Eye (tissue), 1 donor: ENCODE data around the gene CPEB4.

Source experiments
- DNase-seq: peaks from one replicate; pipeline ENCODE4 v3.0.0-alpha.2; 2015

The CPEB4 gene

DNA sequence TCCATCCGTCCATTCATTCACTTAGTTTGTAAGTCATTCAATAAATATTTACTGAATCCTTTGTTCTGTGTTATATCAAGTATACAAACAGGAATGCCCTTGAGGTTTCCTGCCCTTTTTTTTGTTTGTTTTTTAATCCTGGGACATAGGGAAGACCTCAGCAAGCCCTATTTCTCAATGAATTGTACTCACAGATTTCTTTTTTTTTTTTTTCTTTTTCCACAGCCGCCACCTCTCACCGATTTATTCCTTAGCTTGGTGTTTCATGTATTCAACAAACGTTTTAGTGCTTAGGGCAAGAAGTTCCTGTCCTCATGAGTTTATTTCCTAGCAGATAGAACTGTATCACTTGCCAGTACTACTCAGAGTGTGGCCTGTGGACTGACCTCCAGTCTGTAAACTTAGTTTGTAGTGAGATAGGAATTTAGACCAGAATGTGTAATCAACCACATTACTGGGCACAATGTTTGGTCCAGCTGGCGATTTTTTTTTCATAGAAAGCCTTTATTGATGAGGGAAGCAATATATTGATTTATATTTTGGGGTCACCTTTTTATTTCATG is 65.5 kb downstream of the CPEB4 start:
- DNase-seq: no peak

DNA sequence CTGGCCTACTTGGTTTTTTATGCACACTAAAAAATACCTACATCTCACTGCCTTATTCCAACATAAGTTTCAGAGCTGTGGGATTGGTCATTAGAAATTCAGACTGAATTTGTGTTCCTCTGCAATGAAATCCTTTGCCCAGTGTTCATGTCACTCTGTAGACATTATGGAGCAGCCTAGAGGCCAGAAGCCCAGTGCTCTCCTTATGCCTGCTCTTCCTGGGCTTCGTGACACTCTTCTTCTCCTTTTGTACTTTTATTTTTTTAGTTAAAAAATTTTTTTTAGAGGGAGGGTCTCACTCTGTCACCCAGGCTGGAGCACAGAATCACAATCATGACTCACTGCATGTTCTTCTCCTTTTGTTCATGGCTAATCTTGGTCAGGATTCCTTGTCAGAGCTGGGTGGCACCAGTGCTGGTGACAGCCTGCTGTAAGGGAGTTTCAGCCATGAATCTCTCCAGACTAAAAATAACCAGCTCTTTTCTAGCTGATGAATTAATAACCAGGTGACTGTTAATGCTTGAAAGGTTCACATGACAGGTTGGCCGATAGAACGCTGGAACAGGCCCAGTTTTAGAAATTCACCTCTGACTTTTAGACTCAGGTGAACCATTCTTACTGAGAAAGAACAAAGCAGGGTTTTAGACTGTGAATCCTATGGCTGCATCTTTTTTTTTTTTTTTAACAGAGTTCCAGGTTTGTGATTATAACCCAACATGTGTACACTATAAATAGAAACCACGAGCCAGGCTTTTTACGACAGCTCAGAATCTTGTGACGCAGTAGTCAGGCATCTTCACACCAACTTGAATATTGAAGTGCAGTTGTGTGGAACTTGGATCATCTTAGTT is 66.7 kb downstream of the CPEB4 start:
- no peak for DNase-seq

DNA sequence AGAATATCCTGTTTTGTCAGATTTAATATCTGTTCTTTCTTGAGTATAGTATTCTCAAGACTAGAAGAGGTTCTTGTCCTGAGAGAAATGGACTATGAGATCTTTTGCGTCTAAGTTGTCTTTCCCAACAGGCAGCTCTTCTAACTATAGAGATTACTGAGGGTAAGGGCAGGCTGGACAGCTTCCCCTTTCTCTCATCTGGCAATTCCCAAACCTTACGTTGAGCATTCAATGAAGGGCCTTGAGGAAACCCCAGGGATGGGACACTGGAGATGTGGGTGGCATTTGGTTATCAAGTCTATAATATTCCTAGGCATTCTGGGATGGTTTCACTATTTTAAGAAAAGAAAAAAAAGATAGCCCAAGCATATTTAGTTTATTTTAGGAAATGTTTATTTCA is 72.8 kb downstream of the CPEB4 start:
- no peak for DNase-seq

DNA sequence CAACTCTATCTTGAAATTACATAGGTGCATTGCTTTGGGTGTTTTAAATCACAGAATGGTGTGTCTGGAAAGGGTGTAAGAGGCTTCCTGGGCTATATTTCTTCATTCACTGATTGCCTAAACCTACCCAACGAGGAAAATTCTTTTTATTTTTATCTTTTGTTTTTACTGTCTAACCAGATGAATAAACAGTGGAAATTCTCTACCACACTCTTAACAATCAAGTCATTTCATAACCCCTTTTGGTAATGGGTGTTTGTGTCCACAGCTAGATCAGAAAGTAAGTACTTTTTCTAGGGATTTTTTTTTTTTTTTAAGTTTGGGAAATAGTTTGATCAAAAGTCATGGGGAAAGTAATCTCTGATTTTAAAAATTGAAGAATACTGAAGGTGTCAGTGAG is 73.3 kb downstream of the CPEB4 start:
- no peak for DNase-seq

DNA sequence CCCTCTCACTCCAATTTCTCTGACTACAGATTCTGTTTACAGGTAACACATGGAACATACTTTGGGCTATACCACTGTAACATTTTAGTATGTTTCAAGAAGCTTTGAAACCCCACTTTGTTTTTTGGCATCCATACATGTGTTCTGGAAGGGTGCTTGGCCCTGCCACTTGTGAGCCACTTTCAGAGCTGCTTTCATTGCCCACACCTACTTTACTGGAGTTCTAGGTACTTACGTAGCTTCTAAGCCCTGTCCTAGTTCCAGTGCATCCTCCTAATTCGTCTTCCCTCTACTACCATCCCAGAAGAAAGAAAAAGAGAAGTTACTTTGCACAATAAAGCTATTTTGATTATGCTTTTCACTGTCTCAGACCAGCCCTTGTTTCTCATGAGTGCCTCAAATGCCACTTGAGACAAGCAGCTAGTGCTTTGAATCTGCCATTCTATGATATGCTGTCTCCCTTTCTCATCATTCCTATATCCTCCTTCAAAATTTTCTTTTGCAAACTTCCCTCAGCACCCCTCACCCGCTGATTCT is 74.4 kb downstream of the CPEB4 start:
- no peak for DNase-seq

DNA sequence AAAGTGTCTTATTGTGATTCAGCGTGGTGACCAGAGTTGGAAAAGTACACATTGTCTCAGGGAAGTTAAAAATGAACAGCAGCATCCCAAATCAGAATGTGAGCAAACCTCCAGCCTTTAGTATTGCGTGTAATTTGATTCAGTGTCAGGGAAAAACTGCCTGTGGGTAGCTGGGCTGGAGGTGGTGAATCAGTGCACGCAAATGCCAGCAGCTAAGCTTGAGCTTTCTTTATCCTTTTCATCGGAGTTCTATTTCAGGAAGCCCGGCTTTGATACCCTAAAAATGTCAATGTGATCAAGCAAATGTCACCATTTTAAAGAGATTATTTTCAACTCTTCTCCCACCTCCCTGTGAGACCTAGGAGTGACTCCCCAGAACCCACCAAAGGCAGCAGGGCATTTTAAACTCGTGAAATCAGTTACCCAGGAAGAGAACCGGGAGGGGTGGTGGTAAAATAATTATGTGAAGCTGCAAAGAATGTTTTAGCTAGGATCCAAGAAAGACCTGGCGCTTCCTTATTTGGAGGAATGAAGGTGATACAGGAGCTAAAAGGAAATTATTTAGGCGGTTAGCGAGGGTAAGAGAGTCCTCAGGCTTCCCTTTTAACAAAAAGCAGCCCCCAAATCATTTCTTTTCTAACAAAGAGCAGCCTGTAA is 75.2 kb downstream of the CPEB4 start:
- DNase-seq: no peak

DNA sequence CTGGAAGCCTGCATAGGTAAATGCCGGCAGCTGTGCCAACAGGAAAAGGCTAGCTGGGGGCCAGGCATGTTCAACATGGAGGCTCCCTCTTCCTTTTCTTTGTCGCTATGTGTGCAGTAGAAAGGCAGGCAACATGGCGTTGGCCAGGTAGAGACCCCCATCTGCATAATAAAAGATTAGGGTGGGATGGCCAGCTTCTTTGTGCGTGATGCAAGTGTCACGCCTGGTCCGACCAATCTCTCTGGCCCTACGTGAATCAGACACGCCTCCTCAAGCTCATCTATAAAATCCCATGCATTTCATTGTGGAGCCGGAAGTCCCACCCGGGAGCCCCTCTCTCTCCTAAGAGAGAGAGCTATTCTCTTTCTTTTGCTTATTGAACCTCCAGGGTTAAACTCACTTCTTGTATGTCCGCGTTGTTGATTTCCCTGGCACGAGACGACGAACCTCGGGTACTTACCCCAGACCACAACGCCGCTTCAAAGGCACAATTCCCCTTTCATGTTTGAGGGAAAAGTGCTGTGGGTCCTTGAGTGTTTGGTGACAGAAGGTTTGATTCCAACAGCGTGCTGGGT is 75.8 kb downstream of the CPEB4 start:
- DNase-seq: no peak

DNA sequence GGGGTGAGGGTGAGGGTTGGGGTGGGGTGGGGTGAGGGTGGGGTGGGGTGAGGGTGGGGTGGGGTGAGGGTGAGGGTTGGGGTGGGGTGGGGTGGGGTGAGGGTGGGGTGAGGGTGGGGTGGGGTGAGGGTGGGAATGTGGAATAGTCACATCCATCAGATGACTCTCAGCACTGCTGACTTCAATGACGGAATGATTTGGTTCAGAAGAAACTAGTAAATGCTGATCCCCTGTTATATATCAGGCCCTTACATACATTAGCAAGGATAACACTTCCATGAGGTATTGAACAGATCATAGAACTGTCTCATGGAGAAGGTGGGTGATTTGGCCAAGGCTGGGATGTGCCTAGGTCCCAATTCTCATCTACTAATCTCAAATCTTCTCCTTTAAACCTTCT is 76.4 kb downstream of the CPEB4 start:
- DNase-seq: no peak

DNA sequence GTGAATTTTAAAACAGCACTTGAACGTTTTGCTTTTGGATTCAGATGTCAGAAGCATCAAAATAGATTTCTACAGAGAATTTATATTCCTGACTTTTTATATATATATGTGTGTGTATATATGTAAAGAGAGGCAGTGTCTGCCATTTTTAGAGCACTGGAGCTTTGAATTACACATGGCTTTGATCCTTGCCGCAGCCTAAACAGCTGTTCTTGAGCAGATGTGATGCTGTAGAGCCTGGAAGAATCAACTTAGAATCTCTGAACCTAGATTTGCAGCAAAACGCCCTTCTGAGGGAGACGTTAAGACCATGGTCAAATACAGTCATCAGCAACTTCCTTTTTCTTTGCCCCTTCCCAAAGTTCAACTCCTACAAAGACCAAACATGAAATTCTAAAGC is 79.1 kb downstream of the CPEB4 start:
- no peak for DNase-seq

DNA sequence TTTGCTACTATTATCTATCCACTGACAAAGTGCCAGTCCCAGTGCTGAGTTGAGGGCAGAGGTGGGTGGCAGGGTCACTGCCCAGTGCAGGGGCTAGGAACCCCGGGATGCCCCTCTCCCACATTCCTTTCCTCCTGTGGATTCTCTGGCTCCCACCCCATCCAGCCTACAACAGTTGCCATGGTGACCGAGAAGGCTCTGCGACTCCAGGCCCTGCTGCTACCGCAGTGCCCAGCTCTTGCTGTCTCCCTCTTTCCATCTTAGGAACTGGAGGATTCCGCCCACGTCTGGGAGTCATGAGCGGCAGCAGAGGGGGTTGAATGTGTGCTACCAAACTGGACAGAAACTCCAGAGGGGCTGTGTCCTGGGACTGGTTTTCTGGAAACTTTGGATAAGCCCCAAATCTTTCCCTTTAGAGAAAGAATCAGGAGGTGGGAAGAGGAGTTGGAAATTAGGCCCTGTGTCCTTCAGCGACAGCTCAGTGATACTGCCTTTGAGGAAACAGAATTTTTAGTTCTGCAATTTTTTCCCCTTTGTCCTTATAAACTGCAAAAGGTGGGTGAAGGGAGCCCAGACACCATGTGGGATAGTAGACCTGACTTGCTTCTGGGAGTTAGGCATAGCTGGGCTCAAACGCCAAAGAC is 80.1 kb downstream of the CPEB4 start:
- DNase-seq: peak; percentile 70

DNA sequence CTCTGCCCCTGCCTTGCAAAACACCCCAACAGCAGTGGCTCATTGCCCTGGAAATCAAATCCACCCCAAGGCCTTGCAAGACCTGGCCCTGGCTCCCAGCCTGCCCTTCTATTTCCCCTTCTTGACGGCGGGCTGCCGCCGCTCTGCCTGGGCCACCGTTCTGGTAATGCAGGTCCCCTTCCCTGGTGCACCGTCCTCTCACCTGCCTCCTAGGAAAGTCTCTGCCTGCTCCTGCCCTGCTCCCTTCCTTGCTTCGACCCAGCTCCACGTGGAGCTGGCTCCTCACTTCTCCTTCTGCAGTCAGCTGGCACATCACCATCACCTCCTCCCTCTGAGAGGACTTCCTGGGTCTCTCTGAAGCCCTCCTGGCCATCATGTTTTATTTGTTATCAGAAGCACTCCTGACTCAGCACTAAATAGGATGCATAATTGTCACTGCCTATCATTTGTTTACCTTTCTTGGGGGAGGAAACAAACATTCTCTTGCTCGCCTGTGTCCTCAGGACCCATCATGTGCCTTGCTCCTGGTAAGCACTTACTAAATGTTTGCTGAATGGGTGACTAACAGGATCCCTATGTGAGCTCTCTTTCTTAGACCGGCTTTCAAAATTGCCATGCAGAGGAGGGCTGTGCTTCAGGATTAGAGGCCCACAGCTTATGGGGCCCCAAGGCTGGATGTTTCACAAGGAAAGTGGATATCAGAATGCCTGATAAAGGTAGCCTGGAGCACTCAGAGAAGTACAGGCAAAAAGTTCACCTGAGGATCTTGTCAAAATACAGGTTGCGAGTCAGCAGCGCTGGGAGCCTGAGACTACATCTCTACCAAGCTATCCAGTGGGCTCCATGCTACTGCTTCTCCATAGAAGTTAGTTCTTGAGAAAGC is 81.3 kb downstream of the CPEB4 start:
- DNase-seq: peak; percentile 30

DNA sequence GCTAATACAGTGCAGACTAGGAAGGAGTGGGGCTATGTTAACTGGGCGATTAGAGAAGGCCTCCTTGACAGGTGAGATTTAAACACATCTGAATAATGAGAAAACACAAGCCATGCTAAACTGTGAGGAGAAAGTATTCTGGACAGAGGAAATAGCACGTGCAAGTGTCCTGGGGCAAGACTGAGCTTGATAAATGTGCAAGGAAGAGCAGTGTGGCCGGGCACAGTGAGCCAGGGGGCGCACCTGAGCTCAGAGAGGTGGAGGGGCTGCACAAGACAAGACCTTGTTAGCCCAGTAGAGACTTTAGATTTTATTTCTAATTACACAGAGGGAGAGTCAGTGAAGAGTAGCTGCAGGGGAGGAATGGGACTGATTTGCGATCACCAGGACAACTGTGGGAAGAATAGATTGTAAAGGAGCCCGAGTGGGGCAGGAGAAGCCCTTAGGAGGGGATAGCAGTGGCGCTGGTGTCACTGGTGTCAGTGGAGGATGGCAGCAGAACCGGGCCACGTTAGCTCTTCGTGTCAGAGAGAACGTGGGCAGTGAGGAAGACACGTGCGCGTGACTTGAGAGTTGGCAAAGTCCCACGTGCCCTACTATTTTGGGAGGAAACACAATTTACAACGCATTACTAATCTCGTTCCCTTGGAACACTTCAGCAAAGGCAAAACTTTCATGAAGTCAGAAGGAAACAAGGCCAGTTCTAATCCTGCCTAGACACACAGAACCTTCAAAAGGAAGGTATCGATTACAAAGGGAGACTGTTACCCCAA is 82.9 kb downstream of the CPEB4 start:
- DNase-seq: no peak

DNA sequence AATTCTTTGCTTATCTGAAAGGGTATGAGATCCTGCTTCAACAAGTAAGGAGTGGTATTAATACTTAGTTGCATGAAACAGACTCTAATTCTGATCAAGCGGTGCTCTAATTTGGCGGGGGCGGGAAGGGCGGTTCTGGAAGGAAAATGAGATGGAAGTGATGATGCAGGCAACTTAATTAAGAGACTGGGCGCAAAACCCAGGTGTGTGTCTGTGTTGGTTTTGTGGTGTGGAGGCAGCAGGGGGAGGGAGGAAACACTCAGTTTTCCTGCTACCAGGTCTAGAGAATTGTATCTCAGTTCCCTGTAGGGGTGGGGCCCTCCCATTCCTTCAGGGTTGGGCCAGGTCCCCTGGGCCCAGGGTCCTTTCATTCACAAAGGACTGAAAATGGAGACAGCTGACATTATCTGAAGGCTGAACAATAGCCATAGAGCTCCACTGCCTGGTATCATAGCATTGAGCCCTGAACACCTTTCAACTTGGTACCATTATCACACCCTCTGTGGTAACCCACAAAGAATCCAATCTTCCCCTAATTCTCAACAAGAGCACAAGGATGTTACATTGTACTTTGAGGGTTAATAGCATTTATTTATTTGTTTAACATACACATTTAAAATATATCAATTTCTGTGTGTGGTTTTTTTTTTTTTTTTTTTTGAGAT is 83.7 kb downstream of the CPEB4 start:
- no peak for DNase-seq

DNA sequence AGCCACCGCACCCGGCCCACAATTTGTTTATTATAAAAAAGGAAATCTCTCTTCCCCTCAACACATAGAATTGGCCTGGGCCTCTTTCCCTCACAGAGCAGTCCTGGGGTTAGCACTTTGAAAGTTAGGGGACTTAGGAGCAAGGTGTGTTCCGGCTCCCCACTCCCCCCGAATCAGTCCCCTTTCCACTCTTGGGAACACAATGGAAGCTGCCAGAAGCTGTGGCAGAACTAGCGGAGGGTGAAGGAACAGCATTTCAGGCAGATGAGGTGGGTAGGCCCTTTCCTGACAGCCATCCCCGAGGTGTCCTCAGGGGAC is 84.4 kb downstream of the CPEB4 start:
- no peak for DNase-seq

DNA sequence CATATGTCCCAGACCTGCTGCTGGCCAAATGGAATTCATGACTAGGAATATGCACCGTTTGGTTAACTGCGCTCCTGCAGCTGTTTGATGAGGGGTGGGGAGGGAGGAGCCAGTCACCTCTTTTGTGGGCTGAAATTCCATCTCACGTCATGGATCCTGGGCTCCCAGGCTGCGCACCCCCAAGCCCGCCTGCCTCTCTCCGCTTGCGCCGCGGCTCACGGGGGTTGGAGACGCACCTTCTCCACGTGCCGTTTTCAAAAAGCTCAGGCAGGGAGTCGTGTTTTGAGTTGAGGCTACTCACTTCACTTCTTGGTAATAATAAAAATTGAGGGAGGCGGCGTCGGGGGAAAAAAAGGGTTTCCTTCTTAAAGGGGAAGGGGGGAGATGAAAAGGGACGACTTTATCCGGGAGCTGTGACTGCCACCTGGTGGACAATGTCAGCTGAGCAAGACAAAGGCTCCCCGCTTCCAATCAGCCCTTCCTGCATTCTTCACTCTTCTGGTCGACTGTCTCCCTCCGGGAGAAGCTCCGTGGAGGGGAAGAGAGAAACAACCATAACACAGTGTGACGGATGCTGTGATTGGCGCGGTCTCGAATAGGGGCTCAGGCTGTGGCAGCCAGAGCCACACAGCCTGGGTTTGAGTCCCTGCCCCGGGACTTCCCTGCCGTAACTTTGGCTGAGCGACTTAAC is 84.9 kb downstream of the CPEB4 start:
- peak; percentile 97 for DNase-seq

DNA sequence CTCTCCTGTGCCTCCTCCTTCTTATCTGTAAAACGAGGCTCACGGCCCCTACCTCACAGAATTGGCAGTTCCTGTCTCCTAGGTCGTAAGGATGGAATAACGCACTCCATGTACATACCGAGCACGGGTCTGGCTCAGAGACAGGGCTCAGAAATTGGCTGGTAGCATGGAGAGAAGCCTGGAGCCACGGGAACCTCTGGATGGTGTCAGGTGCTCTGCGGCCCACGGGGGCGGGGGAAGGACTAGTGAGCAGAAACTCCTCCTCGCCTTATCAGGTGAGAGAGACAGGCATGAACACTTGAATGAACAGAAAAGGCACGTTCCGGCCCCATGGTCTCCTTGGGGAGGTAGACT is 85.4 kb downstream of the CPEB4 start:
- no peak for DNase-seq

DNA sequence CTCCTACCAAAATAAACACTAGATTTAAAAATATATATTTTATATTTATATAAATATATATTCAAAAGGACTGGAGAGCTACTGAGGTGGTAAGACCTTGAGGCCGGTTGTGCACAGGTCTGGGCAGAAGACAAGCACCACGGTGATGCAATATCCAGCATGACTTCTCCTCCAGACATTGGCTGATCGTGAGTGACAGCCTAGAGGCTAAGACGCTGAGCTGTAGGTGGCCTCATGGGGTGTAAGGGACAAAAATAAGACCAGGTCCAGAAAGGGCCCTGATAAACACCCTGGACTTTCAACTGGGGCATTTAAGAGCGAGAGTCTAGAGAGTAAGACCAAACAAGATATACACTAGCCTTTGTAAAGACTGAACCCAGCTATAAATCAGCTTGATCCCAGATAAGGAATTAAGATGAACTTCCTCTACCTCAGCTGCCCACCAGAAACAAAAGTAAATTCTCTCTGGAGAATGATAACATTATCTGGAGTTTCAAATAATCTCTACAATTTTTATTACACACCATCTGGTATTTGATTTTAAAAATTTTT is 86.6 kb downstream of the CPEB4 start:
- no peak for DNase-seq

DNA sequence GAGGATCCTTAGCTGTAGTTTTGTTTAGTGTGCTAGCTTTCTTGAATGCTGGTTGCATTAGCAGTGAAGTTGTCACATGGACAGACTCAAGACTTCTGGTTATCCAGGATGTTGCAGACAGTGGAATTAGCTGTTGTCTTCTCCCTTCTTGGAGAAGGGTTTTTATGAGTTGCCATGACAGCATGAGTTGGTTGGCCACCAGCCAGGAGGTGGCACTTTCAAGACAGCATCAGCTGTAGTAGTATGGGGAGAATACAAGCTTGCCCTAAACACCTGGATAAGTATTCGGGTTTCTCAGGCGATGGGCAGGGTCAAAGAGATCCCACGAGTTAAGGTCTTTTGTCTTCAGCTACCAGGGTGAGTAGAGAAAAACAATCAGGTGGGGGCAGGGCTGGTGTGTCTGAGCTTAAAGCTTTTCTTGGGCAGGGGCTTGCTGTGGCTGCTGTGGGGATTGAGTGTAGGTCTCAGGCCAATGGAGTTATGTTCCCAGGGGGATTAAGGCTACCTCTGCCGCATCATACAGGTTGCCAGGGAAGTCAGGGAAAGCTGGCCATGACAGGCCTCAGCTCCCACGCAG is 93.1 kb downstream of the CPEB4 start:
- DNase-seq: no peak

DNA sequence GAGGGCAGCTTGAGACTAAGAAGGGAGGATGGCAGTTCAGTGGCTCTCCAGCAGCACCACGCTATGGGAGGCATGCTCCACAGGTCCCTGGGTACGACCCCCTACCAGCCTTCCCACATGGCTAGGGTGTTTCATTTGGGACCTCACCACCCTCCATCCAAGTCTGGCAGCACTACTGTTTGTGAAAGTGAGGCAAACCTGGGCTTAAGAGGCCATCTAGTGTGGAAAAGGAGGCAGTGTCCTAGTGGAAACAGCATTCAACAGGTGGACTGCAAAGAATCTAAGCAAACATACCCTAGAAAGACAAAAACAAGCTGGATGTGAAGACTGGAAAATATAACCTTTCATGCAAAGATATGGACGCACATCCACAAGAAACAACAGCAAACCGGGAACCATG is 96.1 kb downstream of the CPEB4 start:
- no peak for DNase-seq
